IPS-15b (cell line): ENCODE results near the gene CFAP100.

ENCODE experiments used
- H3K27me3 ChIP-seq: one replicate; pipeline ENCODE4 v1.6.1; 2013; ENCODE audit warnings: low read length; ENCODE audit not compliant: control insufficient read depth, insufficient read depth
- H3K36me3 ChIP-seq: one replicate; pipeline ENCODE4 v1.6.1; 2013; ENCODE audit warnings: low read length; ENCODE audit not compliant: control insufficient read depth, insufficient read depth
- H3K4me1 ChIP-seq: one replicate; pipeline ENCODE4 v1.6.1; 2013; ENCODE audit warnings: mild to moderate bottlenecking, low read length; ENCODE audit not compliant: control insufficient read depth, insufficient read depth
- H3K4me3 ChIP-seq: one replicate; pipeline ENCODE4 v1.5.1; 2013; ENCODE audit warnings: low read depth, low read length
- H3K9ac ChIP-seq: one replicate; pipeline ENCODE4 v1.6.1; 2013; ENCODE audit warnings: low read depth, mild to moderate bottlenecking, low read length
- H3K9me3 ChIP-seq: one replicate; pipeline ENCODE4 v1.6.1; 2013; ENCODE audit warnings: mild to moderate bottlenecking, low read length; ENCODE audit not compliant: control insufficient read depth, insufficient read depth

Gene CFAP100

GRCh38 chr3:126454437-126455198 lies 59.9 kb downstream of the CFAP100 start:
- no peaks in the 10 kb centered on the region for H3K9me3 ChIP-seq
- H3K4me3 ChIP-seq = no peak overlapping the region
- H3K4me1 ChIP-seq = no peaks in the 10 kb centered on the region
- peaks cover 23% of the 10 kb centered on the region for H3K36me3 ChIP-seq
- no peak overlapping the region for H3K9ac ChIP-seq
- no peaks in the 10 kb centered on the region for H3K27me3 ChIP-seq

- Histone ChIP-seq H3K9ac (no peak overlapping the region), H3K36me3 (peaks cover 30% of the 10 kb centered on the region), H3K4me1 (no peaks in the 10 kb centered on the region), H3K27me3 (no peaks in the 10 kb centered on the region), H3K9me3 (no peaks in the 10 kb centered on the region), H3K4me3 (no peak overlapping the region)
Measured at GRCh38 chr3:126456211-126456610, 61.5 kb downstream of the CFAP100 start.

GRCh38 chr3:126456766-126457388 lies 62.2 kb downstream of the CFAP100 start:
- Histone ChIP-seq H3K27me3 (no peaks in the 10 kb centered on the region), H3K4me3 (no peak overlapping the region), H3K9me3 (no peaks in the 10 kb centered on the region), H3K9ac (no peak overlapping the region), H3K4me1 (no peaks in the 10 kb centered on the region), H3K36me3 (peaks cover 32% of the 10 kb centered on the region)

GRCh38 chr3:126459111-126459762 lies 64.5 kb downstream of the CFAP100 start:
- no peak overlapping the region for H3K9ac ChIP-seq
- no peaks in the 10 kb centered on the region for H3K4me1 ChIP-seq
- H3K4me3 ChIP-seq = no peak overlapping the region
- H3K27me3 ChIP-seq = no peaks in the 10 kb centered on the region
- H3K36me3 ChIP-seq = peaks cover 30% of the 10 kb centered on the region
- no peaks in the 10 kb centered on the region for H3K9me3 ChIP-seq

GRCh38 chr3:126459763-126460127 lies 65.0 kb downstream of the CFAP100 start:
- no peak overlapping the region for H3K9ac ChIP-seq
- peaks cover 33% of the 10 kb centered on the region for H3K36me3 ChIP-seq
- H3K27me3 ChIP-seq = no peaks in the 10 kb centered on the region
- no peaks in the 10 kb centered on the region for H3K9me3 ChIP-seq
- no peak overlapping the region for H3K4me3 ChIP-seq
- no peaks in the 10 kb centered on the region for H3K4me1 ChIP-seq

- no peak overlapping the region for H3K9ac ChIP-seq
Measured at GRCh38 chr3:126460381-126460780, 65.7 kb downstream of the CFAP100 start.

GRCh38 chr3:126461450-126462070 lies 66.9 kb downstream of the CFAP100 start:
- Histone ChIP-seq H3K27me3 (no peaks in the 10 kb centered on the region), H3K36me3 (peaks cover 47% of the 10 kb centered on the region), H3K4me1 (no peaks in the 10 kb centered on the region), H3K9ac (no peak overlapping the region), H3K9me3 (no peaks in the 10 kb centered on the region), H3K4me3 (no peak overlapping the region)

More at GRCh38 chr3:126460381-126460780, 65.7 kb downstream of the CFAP100 start:
- no peak overlapping the region for H3K4me3 ChIP-seq
- H3K36me3 ChIP-seq = peaks cover 39% of the 10 kb centered on the region
- H3K27me3 ChIP-seq = no peaks in the 10 kb centered on the region
- H3K9me3 ChIP-seq = no peaks in the 10 kb centered on the region
- H3K4me1 ChIP-seq = no peaks in the 10 kb centered on the region

GRCh38 chr3:126463521-126463920 lies 68.8 kb downstream of the CFAP100 start:
- no peaks in the 10 kb centered on the region for H3K27me3 ChIP-seq
- no peak overlapping the region for H3K9ac ChIP-seq
- no peaks in the 10 kb centered on the region for H3K9me3 ChIP-seq
- no peak overlapping the region for H3K4me3 ChIP-seq
- peaks cover 49% of the 10 kb centered on the region for H3K36me3 ChIP-seq
- no peaks in the 10 kb centered on the region for H3K4me1 ChIP-seq

GRCh38 chr3:126464093-126464492 lies 69.4 kb downstream of the CFAP100 start:
- peaks cover 53% of the 10 kb centered on the region for H3K36me3 ChIP-seq
- H3K9ac ChIP-seq = no peak overlapping the region
- no peaks in the 10 kb centered on the region for H3K9me3 ChIP-seq
- H3K4me1 ChIP-seq = no peaks in the 10 kb centered on the region
- no peak overlapping the region for H3K4me3 ChIP-seq
- no peaks in the 10 kb centered on the region for H3K27me3 ChIP-seq

GRCh38 chr3:126464494-126464893 lies 69.8 kb downstream of the CFAP100 start:
- H3K4me3 ChIP-seq = no peak overlapping the region
- H3K36me3 ChIP-seq = peaks cover 55% of the 10 kb centered on the region
- H3K27me3 ChIP-seq = no peaks in the 10 kb centered on the region
- H3K9ac ChIP-seq = no peak overlapping the region
- H3K9me3 ChIP-seq = no peaks in the 10 kb centered on the region
- no peaks in the 10 kb centered on the region for H3K4me1 ChIP-seq

- H3K27me3 ChIP-seq = no peaks in the 10 kb centered on the region
- H3K9ac ChIP-seq = no peak overlapping the region
- peaks cover 55% of the 10 kb centered on the region for H3K36me3 ChIP-seq
- no peaks in the 10 kb centered on the region for H3K4me1 ChIP-seq
- no peaks in the 10 kb centered on the region for H3K9me3 ChIP-seq
- H3K4me3 ChIP-seq = no peak overlapping the region
Measured at GRCh38 chr3:126464997-126465396, 70.3 kb downstream of the CFAP100 start.
